ENCODE measurements around the gene EML4.

GRCh38 chr2:42307180-42307579 is 138.0 kb downstream of the EML4 start:
- TF ChIP-seq, protein P1, sequence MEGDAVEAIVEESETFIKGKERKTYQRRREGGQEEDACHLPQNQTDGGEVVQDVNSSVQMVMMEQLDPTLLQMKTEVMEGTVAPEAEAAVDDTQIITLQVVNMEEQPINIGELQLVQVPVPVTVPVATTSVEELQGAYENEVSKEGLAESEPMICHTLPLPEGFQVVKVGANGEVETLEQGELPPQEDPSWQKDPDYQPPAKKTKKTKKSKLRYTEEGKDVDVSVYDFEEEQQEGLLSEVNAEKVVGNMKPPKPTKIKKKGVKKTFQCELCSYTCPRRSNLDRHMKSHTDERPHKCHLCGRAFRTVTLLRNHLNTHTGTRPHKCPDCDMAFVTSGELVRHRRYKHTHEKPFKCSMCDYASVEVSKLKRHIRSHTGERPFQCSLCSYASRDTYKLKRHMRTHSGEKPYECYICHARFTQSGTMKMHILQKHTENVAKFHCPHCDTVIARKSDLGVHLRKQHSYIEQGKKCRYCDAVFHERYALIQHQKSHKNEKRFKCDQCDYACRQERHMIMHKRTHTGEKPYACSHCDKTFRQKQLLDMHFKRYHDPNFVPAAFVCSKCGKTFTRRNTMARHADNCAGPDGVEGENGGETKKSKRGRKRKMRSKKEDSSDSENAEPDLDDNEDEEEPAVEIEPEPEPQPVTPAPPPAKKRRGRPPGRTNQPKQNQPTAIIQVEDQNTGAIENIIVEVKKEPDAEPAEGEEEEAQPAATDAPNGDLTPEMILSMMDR (IDR thresholded peaks at IDR 0.05) = no peak
- TF ChIP-seq EZH2 (IDR thresholded peaks at IDR 0.05; ENCODE audit: borderline replicate concordance, insufficient read depth, low read depth, low read length, poor library complexity, severe bottlenecking) = no peak
